ENCODE data around the gene CSRP2. TPM values are rescaled to one million over a fixed set of nuclear protein-coding genes. Genes with fewer than 3 reads are reported as not detected.

CSRP2 gene
- total RNA-seq, 3 donors from 2014 or later, result 2.5 to 13.1 (median 6.5) TPM

DNA sequence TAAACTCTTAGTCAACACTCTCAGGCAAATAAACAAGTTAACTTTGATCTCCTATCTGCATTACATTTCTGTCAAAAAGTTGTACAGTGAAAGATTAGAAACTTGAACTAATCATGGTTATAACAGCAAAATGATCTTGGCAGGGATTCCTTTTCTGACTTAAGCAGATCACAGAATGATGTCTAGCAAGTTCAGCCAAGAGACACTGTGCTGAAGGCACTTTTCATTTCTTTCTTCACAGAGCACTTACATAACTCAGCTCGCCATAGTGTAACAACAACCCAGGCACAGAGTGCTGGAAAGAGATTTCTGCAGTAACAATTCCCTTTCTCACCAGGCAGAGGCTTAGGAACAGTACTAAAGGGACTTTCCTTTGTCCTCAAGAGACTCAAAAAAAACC is 19.6 kb upstream of the CSRP2 start:
- Histone ChIP-seq H3K4me1 (ENCODE audit: low read depth) (no peaks in the 10 kb centered on the region), H3K9me3 (peaks cover 3% of the 10 kb centered on the region), H3K36me3 (ENCODE audit: low read depth) (no peaks in the 10 kb centered on the region), H3K4me3 (no peak overlapping the region)
- intact Hi-C loops (cut with DNase I, micrococcal nuclease), result no loop called here
- ATAC-seq (no peak), DNase-seq (no peak)
- TF ChIP-seq, protein P1, sequence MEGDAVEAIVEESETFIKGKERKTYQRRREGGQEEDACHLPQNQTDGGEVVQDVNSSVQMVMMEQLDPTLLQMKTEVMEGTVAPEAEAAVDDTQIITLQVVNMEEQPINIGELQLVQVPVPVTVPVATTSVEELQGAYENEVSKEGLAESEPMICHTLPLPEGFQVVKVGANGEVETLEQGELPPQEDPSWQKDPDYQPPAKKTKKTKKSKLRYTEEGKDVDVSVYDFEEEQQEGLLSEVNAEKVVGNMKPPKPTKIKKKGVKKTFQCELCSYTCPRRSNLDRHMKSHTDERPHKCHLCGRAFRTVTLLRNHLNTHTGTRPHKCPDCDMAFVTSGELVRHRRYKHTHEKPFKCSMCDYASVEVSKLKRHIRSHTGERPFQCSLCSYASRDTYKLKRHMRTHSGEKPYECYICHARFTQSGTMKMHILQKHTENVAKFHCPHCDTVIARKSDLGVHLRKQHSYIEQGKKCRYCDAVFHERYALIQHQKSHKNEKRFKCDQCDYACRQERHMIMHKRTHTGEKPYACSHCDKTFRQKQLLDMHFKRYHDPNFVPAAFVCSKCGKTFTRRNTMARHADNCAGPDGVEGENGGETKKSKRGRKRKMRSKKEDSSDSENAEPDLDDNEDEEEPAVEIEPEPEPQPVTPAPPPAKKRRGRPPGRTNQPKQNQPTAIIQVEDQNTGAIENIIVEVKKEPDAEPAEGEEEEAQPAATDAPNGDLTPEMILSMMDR (IDR thresholded peaks at IDR 0.05), result no peak

- TF ChIP-seq, protein P1 (IDR thresholded peaks at IDR 0.05), result no peak
- ATAC-seq (no peak), DNase-seq (no peak)
- no peaks in the 10 kb centered on the region for H3K36me3 ChIP-seq (ENCODE audit: low read depth)
- no peak overlapping the region for H3K4me3 ChIP-seq
- intact Hi-C loops (cut with DNase I, micrococcal nuclease), result no loop called here
- H3K9me3 ChIP-seq, result peaks cover 3% of the 10 kb centered on the region
- H3K4me1 ChIP-seq (ENCODE audit: low read depth), result no peaks in the 10 kb centered on the region
Observed at GRCh38 chr12:76896274-76896673, 17.5 kb upstream of the CSRP2 start.

- no peaks in the 10 kb centered on the region for H3K4me1 ChIP-seq (ENCODE audit: low read depth)
- no peak for ATAC-seq
- intact Hi-C loops (cut with DNase I, micrococcal nuclease), result no loop called here
Observed at GRCh38 chr12:76895796-76896195, 17.0 kb upstream of the CSRP2 start.

DNA sequence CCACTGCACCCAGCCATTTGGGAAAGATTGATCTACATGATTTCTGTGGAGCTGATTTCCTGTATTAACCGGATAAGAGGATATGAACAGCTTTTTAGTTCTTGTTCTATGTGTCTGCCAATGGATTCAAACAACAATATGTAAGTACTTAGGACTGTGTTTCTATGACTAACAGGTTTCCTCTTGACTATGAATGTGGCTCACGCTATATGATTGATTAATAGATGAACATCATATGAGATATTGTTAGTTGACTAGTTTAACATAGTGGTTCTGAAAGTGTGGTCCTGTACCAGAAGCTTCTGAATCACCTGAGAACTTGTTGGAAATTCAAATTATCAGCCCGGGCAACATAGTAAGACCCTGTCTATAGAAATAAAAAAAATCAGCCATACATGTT is 12.8 kb upstream of the CSRP2 start:
- no peaks in the 10 kb centered on the region for H3K36me3 ChIP-seq (ENCODE audit: low read depth)
- no peaks in the 10 kb centered on the region for H3K4me1 ChIP-seq (ENCODE audit: low read depth)
- ATAC-seq, result no peak
- TF ChIP-seq, protein P1 (IDR thresholded peaks at IDR 0.05), result no peak
- no peak for DNase-seq
- H3K4me3 ChIP-seq, result no peak overlapping the region
- intact Hi-C loops (cut with DNase I, micrococcal nuclease), result no loop called here
- peaks cover 3% of the 10 kb centered on the region for H3K9me3 ChIP-seq

More at GRCh38 chr12:76895796-76896195, 17.0 kb upstream of the CSRP2 start:
- no peaks in the 10 kb centered on the region for H3K36me3 ChIP-seq (ENCODE audit: low read depth)
- TF ChIP-seq, protein P1 (IDR thresholded peaks at IDR 0.05), result no peak
- no peak overlapping the region for H3K4me3 ChIP-seq
- DNase-seq, result no peak
- H3K9me3 ChIP-seq, result peaks cover 3% of the 10 kb centered on the region

GRCh38 chr12:76890151-76891143 is 11.6 kb upstream of the CSRP2 start:
- TF ChIP-seq, protein P1 (IDR thresholded peaks at IDR 0.05), result no peak
- no peak overlapping the region for H3K4me3 ChIP-seq
- no peaks in the 10 kb centered on the region for H3K4me1 ChIP-seq (ENCODE audit: low read depth)
- no peaks in the 10 kb centered on the region for H3K36me3 ChIP-seq (ENCODE audit: low read depth)
- no peak for DNase-seq
- ATAC-seq, result no peak
- intact Hi-C loops (cut with DNase I, micrococcal nuclease), result no loop called here
- peaks cover 3% of the 10 kb centered on the region for H3K9me3 ChIP-seq
